HG02840 (cell line): Measurements from ENCODE around the gene SYAP1.
"Not testable (repeated sequence)": the region's sequence is repeated elsewhere in the genome, so short reads cannot be mapped to it uniquely, and the experiment has no call there.

Source experiments
- ATAC-seq: cut with Tn5 transposase; IDR thresholded peaks from one replicate; pipeline ENCODE4 v1.9.1; 2021; ENCODE audit warnings: mild to moderate bottlenecking, moderate library complexity, moderate number of reproducible peaks; ENCODE audit not compliant: unreplicated experiment, low FRiP score

The SYAP1 gene, protein sequence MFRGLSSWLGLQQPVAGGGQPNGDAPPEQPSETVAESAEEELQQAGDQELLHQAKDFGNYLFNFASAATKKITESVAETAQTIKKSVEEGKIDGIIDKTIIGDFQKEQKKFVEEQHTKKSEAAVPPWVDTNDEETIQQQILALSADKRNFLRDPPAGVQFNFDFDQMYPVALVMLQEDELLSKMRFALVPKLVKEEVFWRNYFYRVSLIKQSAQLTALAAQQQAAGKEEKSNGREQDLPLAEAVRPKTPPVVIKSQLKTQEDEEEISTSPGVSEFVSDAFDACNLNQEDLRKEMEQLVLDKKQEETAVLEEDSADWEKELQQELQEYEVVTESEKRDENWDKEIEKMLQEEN

DNA sequence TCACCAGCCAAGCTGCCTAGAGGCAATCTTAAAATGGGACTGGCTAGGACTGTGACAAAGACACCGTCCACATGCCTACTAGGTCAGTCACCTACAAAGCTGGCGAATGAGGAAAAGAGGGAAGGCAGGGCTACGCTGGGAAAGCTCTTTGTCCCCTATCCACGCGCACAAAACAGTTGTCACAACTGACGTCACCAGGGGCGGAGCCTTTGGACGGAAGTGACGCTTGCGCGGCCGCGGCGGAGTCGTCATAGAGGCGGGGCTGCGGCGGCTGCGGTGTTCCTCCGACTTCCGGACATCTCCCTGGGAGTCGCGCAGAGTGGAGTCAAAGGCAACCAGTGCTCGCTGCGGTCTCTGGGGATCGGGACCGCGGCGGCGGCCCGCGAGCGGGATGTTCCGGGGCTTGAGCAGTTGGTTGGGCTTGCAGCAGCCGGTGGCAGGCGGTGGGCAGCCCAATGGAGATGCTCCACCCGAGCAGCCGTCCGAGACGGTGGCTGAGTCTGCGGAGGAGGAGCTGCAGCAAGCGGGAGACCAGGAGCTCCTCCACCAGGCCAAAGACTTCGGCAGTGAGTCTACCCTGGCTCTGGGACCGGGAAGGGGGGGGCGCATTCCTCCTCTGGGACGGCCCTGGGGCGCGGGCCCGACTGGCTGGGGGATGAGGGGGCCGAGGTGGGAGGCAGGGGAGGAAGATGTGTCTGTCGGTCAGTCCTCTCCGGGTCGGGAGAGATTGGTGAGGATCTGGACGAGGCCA lies at the start of gene SYAP1:
SYAP1 (plus strand) TSS at position 279 of the 751 bp plus-strand sequence; CDS start at position 392, 113 bp downstream.
- ATAC-seq: peak; percentile 97

DNA sequence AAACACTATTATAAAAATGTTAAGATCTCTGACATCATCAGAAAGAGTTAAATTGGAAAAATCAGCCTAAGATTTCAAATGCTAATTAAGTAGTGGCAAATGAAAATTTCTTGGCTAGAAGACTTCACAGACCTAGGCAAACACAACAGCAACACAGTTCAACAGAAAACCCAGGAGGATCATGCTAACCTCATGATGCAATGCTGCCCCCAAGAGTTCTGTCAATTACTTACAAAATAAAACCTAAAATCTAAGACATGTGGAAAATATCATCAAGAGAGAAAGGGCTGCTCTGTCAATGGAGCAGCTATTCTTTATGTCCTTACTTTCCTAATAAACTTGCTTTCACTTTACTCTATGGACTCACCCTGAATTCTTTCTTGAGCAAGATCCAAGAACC lies 48.4 kb upstream of the SYAP1 start:
- ATAC-seq: no peak

DNA sequence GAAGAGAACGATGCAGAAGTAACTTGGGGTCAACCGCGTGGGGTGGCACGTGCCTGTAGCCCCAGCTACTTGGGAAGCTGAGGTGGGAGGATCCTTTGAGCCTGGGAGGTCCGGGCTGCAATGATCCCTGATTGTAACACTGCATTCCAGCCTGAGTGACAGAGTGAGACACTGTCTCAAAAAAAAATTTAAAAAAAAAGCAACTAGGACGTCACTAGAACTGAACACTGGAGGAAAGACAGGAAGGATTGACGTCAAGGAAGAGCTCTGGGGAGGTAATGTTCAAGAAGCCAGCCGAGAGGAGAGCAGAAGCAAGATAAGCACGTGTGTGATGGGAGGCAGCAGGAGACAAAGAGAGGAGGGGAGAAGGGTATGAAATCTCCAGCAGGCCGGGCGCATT lies 40.7 kb upstream of the SYAP1 start:
- ATAC-seq: no peak

DNA sequence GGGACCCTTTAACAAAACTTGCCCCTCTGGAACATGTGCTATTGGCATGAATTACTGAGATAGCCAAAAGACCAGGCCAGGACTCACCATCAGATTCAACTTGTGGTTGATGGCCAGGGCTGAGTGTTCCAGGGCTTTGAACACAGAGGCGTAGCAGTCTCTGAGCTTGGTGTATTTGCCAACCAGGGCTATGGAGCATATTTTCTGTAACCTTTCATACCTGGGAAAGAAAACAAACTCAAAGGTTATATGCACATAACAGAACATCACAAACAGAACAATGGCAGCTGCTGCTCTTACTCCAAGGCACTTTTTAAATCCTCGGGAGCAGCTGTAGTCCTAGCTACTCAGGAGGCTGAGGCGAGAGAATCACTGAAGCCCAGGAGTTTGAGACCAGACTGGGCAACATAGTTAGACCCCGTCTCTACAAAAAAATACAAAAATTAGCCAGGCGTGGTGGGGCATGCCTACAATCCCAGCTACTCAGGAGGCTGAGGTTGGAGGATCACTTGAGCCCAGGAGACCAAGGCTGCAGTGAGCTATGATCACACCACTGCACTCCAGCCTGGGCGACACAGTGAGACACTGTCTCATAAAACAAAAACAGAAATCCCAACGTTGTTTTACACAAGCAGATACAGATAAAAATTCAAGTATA lies 36.3 kb upstream of the SYAP1 start:
- no peak for ATAC-seq

DNA sequence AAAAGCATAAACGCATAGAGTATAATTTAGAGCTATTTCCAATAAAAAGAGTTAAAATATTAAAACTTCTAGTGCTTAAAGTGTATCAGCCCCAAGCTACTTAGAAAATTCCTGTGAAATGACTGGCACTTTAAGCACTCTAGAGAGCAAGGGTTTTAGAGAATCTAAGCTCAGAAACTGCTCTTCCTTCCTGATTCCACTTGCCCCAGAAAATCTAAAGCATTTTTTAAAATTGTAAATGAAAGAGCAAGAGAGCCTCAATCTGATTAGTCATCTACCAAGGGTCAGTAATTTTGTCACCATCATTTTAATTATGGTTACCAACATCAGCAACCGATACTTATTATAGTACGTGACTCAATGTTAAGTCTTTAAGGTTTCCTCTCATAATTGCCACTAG lies 31.9 kb upstream of the SYAP1 start:
- ATAC-seq: no peak

DNA sequence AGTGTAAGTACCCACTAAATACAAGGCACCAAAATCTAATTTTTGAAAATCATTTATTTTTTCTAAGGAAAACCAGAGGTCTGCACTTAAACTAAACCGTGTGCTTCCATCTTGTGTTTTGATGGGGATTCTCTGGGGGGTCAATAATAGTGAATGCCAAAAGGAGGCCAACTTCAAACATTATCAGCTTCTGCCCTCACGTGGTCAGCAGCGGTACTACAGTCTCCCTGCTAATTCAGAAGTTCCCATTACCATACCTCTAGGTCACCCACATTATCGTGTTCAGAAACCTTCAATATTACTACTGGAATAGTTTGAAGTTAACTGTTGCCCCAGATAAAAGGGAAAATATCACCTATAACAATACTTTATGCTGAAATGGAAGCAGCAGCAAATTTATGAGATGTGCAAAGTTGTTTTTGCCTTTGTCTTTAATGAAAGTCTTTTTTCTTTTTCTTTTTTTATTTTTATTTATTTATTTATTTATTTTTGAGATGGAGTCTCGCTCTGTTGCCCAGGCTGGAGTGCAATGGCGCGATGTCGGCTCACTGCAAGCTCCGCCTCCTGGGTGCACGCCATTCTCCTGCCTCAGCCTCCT lies 24.2 kb upstream of the SYAP1 start:
- no peak for ATAC-seq

DNA sequence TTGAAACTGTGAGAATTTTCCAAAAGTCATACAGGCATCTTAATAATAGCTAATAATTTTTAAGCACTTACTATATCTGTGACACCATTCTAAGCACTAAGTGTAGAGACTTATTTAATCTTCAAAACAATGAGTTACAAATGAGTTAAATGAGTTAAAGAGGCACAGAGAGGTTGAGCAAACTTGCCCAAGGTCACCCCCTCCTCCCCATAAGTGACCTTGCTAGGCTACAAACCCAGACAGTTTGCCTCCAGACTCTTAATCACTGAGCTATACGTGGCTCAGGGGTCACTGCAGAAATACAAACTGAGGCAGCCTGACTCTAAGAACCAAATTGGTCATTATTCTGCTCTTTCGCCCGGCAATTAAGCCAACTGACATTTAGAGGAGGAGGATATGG lies 22.5 kb upstream of the SYAP1 start:
- no peak for ATAC-seq

DNA sequence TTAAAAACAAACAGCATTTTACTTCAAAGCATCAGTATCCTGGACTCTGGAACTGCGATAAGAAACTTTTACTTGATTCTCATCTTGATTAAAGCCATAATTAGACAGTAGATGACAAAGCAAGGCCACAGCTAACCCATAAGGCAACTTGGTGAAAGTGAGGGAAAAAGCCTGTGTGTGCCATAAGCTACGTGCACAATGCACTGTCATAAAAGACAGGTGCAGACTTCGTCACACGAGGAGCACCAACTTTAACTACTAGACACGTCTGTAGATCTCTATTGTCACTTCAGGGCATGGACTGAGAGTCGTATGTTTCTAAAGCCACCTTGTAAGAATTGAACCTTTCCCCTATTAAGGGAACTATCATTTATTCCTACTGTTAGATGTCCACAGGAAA lies 20.0 kb upstream of the SYAP1 start:
- no peak for ATAC-seq

DNA sequence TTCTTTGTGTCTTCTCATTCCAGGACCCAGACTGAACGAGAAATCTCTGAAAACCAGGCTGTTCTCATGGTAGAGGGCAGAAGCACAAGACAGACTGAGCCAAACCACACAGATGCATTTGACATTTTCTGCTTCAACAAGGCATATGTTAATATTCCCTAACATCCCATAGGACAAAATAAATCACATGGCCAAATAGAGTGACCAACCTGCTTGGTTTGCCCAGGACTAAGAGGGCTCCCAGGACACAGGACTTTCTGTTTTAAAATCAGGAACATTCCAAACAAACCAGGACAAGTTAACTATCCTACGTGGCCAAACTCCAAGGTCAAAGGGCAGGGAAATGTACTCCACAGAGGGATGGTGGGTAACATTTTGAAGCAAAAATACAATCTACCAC lies 18.7 kb upstream of the SYAP1 start:
- ATAC-seq: no peak

DNA sequence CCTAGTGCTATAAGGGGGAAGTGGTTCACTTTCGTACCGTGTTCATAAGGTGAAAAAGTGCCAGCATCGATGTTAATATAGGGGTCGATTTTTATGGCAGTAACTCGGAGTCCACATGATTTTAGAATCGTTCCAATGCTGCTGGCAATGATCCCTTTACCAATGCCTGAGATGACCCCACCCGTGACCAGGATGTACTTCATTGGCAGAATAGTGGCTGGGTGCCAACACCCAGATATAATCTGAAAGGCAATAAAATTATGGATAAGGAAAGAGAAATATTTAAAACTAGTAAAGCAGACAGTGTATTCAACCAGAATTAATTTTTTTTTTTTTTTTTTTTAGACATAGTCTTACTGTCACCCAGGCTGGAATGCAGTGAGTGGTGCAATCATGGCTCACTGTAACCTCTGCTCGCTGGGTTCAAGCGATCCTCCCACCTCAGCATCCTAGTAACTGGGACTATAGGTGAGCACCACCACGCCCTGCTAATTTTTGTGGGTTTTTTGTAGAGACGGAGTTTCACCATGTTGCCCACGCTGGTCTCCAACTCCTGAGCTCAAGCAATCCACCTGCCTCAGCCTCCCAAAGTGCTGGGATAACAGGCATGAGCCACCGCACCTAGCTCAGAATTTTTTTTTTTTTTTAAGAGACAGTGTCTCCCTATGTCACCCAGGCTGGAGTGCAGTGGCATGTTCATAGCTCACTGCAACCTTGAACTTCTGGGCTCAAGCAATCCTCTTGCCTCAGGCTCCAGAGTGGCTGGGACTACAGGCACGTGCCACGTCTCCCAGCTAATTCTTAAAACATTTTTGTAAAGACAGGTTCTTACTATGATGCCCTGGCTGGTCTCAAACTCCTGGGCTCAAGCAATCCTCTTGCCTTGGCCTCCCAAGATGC lies 16.5 kb upstream of the SYAP1 start:
- no peak for ATAC-seq

DNA sequence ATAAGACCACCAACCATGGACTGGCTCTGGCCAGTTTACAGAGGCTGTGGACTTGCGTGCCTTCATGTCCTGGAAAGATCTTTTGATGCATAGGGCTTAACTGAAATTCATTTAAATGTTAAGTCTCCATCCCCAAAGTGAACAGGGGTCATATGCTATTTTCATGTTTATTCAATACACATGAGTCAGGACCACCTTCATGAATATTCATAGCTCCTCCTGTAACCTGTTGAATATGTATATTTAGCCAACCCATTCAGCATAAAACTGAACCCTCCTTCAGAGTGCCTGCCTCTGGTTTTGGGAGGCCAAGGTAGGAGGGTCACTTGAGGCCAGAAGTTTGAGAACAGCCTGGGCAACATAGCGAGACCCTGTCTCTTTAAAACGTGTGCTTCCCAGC lies 14.0 kb upstream of the SYAP1 start:
- peak; percentile 19 for ATAC-seq

DNA sequence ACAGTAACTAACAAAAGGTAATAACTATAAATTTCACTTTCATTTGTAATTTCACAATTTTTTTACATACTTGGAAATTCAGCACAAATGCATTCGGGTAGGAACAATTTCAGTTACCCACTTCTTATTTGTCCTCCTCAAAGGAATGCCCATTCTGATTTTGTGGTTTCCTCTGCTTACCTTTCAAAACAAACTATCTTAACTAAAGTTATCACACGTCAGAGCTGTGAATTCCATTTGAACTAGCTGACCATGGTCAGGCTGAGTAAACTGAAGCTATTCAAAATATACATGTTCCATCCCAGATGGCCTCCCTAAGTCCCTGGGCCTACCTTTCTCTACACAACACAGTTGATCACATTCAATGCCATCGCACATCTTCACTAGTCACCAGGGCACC lies 11.4 kb upstream of the SYAP1 start:
- ATAC-seq: no peak

DNA sequence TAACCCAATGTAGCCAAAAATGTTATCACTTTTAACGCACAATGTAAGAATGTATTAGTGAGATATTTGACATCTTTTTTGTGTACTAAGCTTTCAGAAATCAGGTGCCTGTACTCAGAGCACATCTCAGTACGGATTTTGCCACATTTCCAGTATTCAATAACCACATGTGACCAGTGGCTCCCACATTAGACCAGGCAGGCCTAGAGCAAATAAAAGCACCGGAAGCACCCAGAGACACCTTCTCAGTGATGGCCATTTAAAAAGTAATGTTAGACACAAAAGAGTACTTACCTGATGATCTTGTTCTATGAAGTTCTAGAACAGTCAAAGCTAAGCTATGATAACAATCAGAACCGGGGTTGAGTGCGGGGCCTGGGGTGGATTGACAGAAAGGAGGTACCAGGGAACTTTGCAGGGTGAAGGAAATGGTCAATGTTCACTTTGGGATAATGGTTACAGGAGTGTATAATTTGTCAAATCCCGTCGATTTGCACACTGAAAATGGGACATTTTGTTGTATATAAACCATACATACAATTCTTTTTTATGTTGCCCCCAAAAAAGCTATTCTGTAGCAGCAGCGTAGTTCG lies 8.1 kb upstream of the SYAP1 start:
- ATAC-seq: no peak

DNA sequence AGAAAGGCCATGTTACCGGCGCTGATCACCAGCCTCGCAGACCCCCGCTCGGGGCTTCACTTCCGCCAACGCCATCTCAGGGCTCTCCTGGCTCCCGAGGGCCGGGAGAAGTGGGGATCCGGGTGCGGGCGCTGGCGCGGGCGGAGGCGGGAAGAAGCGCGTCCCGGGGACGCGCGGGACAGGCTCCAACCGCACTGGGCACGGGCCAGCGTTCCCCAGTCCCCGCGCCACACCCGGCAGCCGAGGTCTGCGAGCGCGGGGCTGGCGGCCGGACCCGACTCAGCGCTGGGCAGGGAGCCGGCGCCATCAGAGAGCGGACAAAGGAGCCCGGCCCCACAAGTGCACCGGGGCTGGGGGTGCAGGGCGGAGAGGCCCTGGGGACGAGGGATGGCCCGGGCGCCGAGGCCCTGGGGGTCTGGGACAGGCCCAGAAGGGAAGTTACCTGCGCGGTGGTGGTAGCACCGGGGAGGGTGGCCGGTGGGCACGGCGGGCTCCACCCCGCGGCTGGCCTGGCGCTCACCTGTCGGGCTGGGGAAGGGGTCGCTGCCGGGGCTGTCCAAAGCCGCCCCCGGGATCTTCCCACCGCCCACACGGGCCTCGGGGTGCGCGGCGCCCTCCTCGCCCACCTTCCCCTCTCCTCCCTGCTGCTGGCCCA lies 7.4 kb upstream of the SYAP1 start:
- ATAC-seq: peak; percentile 32

DNA sequence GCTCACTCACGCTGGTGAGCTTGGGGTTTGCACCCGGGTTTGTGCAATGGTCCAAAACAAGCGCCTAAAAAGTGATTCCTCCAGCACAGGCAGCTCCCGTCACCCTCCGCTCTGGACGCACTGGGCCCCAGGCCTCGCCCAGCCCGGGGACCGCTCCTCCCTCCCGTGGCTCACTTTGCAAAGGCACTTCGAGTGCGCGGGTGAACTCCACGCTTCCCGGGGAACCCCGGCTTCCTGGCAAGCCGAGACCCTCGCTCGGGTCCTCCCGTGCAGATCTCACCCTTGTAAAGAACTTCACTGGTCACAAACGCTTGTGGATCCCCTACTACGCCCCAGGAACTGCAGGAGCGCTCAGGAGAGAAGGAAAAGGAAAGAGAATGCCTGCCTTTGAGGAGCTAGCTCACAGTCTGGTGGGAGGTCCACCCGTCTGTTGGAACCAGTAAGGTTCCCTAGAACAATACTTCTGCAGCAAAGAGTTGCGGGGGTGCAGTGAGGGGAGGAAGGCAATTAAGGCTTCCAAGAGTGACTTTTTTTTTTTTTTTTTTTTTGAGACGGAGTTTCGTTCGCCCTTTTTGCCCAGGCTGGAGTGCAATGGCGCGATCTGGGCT lies 6.8 kb upstream of the SYAP1 start, which contains the start of gene CTPS2:
CTPS2 (minus strand) TSS at position 122 of the 608 bp plus-strand sequence. CDS start 9,767 bp downstream, outside the sequence.
- peak; percentile 53 for ATAC-seq

DNA sequence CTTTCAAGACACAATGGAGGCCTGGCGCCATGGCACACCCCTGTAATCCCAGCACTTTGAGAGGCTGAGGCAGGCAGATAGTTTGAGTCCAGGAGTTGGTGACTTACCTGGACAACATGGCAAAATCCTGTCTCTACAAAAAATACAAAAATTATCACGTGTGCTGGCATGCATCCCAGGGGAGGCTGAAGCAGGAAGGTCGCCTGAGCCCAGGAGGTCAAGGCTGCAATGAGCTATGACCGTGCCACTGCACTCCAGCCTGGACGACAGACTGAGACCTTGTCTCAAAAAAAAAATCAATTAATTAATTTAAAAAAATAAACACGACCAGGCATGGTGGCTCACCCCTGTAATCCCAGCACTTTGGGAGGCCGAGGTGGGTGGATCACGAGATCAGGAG lies 4.9 kb upstream of the SYAP1 start:
- no peak for ATAC-seq

DNA sequence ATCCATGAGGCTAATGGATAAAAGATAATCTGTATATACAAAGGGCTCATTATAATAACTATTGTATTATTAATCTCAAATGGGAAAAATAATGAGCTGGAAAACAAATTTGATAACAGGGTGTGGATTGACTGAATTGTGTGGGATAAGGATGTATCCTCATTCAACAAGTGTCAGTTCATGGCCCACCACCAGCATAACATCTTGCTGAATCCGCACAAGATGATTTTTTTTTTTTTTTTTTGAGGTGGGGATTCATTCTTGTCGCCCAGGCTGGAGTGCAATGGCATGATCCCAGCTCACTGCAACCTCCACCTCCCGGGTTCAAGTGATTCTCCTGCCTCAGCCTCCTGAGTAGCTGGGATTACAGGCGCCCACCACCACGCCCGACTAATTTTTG lies 3.8 kb upstream of the SYAP1 start:
- ATAC-seq: not testable (repeated sequence)

DNA sequence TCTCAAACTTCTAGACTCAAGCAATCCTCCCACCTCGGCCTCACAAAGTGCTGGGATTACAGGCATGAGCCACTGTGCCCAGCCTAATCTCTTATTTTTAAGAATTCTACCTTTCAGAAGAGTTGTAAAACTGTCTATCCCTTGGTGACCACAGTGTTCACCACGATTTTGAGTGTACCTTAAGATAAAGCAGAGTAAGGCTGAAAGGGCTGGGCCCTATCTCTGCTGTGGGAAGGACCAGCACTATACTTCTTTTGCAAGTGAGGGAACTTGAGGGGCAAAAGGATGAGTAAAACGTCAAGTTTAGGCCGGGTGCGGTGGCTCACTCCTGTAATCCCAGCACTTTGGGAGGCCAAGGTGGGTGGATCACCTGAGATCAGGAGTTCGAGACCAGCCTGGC lies 3.0 kb upstream of the SYAP1 start:
- ATAC-seq: not testable (repeated sequence)
